K562 (cell line): ENCODE results near the gene GABRP.

Experiments
- CEBPB ChIP-seq: fragments of 450-650 bp; IDR thresholded peaks from 2 replicates; pipeline ENCODE4 v1.6.1; 2016; ENCODE audit warnings: missing genetic modification characterization, missing compliant biosample characterization
- GTF2A2 ChIP-seq: IDR thresholded peaks from 2 replicates; pipeline ENCODE4 v1.6.1; 2016; ENCODE audit warnings: mild to moderate bottlenecking, missing genetic modification characterization, missing compliant biosample characterization
- PHF8 ChIP-seq: fragments of 200-600 bp; sonication (generic); IDR thresholded peaks from 2 replicates; pipeline ENCODE4 v1.6.1; 2012; ENCODE audit warnings: mixed run types, mild to moderate bottlenecking, inconsistent platforms, low read length, moderate library complexity, borderline replicate concordance
- POLR2AphosphoS5 ChIP-seq: IDR thresholded peaks from 2 replicates; pipeline ENCODE4 v1.6.1; 2011; ENCODE audit warnings: mild to moderate bottlenecking, low read depth, low read length, moderate library complexity; ENCODE audit not compliant: control insufficient read depth, insufficient read depth
- POLR2B ChIP-seq: fragments of 450-650 bp; IDR thresholded peaks from 2 replicates; pipeline ENCODE4 v1.6.1; 2018; ENCODE audit warnings: low read depth; ENCODE audit not compliant: partially characterized antibody
- RAD21 ChIP-seq, 2 experiments: fragments of 250-450 bp in 1 of 2; fragments of 450-650 bp in 1 of 2; sonication (Bioruptor Pico) in 1 of 2; formaldehyde crosslinking in 1 of 2; IDR thresholded peaks in 1 of 2; conservative IDR thresholded peaks in 1 of 2; 2 replicates each; pipeline versions ENCODE4 v1.4.0 to v1.8.0; 2020 to 2022; ENCODE audit warnings: mild to moderate bottlenecking in 2 of 2, moderate library complexity in 1 of 2
- SMARCA4 ChIP-seq: fragments of 450-650 bp; IDR thresholded peaks from 2 replicates; pipeline ENCODE4 v1.6.1; 2016

DNA sequence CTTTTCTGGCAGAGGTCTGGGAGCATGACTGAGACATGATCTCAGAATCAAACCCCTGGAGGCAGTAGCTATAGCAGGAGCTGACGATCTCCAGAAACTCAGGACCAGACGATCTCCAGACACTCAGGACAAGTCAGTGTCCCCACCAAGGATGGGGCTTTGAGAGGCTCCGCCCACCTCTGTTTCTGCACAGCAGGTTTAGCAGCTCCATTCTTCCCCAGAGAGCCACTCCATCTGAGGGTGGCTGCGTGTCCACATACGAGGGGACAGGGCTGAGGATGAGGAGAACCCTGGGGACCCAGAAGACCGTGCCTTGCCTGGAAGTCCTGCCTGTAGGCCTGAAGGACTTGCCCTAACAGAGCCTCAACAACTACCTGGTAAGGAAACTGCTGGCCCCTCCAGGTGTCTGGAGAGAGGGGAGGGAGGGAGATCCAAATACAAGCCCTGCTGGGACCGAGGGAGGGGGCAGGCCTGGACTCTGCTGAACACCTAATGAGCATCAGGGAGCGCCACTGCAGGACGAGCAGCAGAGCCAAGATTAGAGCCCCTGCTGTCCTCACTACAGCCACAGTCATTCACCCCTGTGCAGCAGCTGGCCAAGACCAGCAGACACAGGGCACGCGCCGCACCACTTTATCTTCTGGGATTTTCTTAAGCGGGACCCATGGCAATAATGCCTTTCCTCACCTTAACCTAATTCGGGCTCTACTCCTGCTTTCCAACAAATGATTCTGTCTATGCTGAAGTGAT is at the start of gene GABRP:
- TF ChIP-seq PHF8: no peak
- no peak for TF ChIP-seq POLR2AphosphoS5
- no peak for TF ChIP-seq GTF2A2 (tag)
- TF ChIP-seq SMARCA4: no peak
- no peak for TF ChIP-seq POLR2B
- no peak for TF ChIP-seq RAD21 (CRISPR knock-in tag; conservative IDR thresholded peaks at IDR 0.05 in 1 of 2, IDR thresholded peaks at IDR 0.05 in 1 of 2)
- TF ChIP-seq CEBPB: no peak
